ENCODE data around the gene CCDC187. TPM values are rescaled to one million over a fixed set of nuclear protein-coding genes. Genes with fewer than 3 reads are reported as not detected.

CCDC187 gene
- total RNA-seq, 1 donor from 2014 or later = not detected

- no peak for DNase-seq
Observed at GRCh38 chr9:136311051-136312008, 7.4 kb upstream of the CCDC187 start.

- DNase-seq = no peak
Observed at GRCh38 chr9:136310273-136311030, 6.6 kb upstream of the CCDC187 start.

GRCh38 chr9:136309806-136310220 lies 5.9 kb upstream of the CCDC187 start:
- no peak for DNase-seq

- no peak for DNase-seq
Observed at GRCh38 chr9:136309101-136309801, 5.4 kb upstream of the CCDC187 start.

- no peak for DNase-seq
Observed at GRCh38 chr9:136308702-136309053, 4.8 kb upstream of the CCDC187 start.

- DNase-seq = no peak
Observed at GRCh38 chr9:136308006-136308701, 4.3 kb upstream of the CCDC187 start.

- DNase-seq = no peak
Observed at GRCh38 chr9:136307215-136307750, 3.4 kb upstream of the CCDC187 start.

- DNase-seq = no peak
Observed at GRCh38 chr9:136306211-136307208, 2.6 kb upstream of the CCDC187 start.

- no peak for DNase-seq
Observed at GRCh38 chr9:136305804-136306203, 1.9 kb upstream of the CCDC187 start.

GRCh38 chr9:136304981-136305380 lies 1.1 kb upstream of the CCDC187 start:
- DNase-seq = no peak

- DNase-seq = no peak
Observed at GRCh38 chr9:136304456-136304855, 562 bp upstream of the CCDC187 start.

GRCh38 chr9:136303066-136303824 lies 649 bp downstream of the CCDC187 start:
- DNase-seq = no peak

GRCh38 chr9:136302527-136302926 lies 1.4 kb downstream of the CCDC187 start:
- no peak for DNase-seq

- no peak for DNase-seq
Observed at GRCh38 chr9:136300866-136301265, 3.0 kb downstream of the CCDC187 start.

GRCh38 chr9:136300016-136300545 lies 3.8 kb downstream of the CCDC187 start:
- no peak for DNase-seq

GRCh38 chr9:136299541-136299940 lies 4.4 kb downstream of the CCDC187 start:
- no peak for DNase-seq

GRCh38 chr9:136299116-136299515 lies 4.8 kb downstream of the CCDC187 start:
- DNase-seq = no peak

- DNase-seq = no peak
Observed at GRCh38 chr9:136297766-136298735, 5.8 kb downstream of the CCDC187 start.

Data from dermis blood vessel endothelial cell (primary cell).